HS-5 (cell line): Measurements from ENCODE around the gene BICD2.

Source experiments
- DNase-seq: peaks from one replicate; pipeline ENCODE4 v3.0.0-alpha.2; 2012; ENCODE audit warnings: low read depth

The BICD2 gene

GRCh38 chr9:92727716-92728700, 36.6 kb downstream of the BICD2 start:
- DNase-seq: no peak

- no peak for DNase-seq
Observed at GRCh38 chr9:92726971-92727715, 37.5 kb downstream of the BICD2 start.

- no peak for DNase-seq
Observed at GRCh38 chr9:92726348-92726747, 38.3 kb downstream of the BICD2 start.

GRCh38 chr9:92725766-92726165, 38.9 kb downstream of the BICD2 start:
- DNase-seq: no peak

- DNase-seq: no peak
Observed at GRCh38 chr9:92725266-92725545, 39.4 kb downstream of the BICD2 start.

GRCh38 chr9:92724528-92725265, 39.9 kb downstream of the BICD2 start:
- DNase-seq: no peak

GRCh38 chr9:92723801-92724323, 40.8 kb downstream of the BICD2 start:
- DNase-seq: no peak

GRCh38 chr9:92723299-92723625, 41.4 kb downstream of the BICD2 start:
- DNase-seq: no peak

- DNase-seq: no peak
Observed at GRCh38 chr9:92722386-92723298, 42.0 kb downstream of the BICD2 start.

- DNase-seq: no peak
Observed at GRCh38 chr9:92721548-92721947, 43.1 kb downstream of the BICD2 start.

- no peak for DNase-seq
Observed at GRCh38 chr9:92720807-92721535, 43.7 kb downstream of the BICD2 start.

- DNase-seq: no peak
Observed at GRCh38 chr9:92720209-92720765, 44.3 kb downstream of the BICD2 start.

- no peak for DNase-seq
Observed at GRCh38 chr9:92719028-92719647, 45.5 kb downstream of the BICD2 start.

- no peak for DNase-seq
Observed at GRCh38 chr9:92718086-92719001, 46.3 kb downstream of the BICD2 start.

- no peak for DNase-seq
Observed at GRCh38 chr9:92717201-92718085, 47.2 kb downstream of the BICD2 start.

GRCh38 chr9:92716557-92716956, 48.1 kb downstream of the BICD2 start:
- DNase-seq: no peak

- no peak for DNase-seq
Observed at GRCh38 chr9:92715488-92716231, 49.0 kb downstream of the BICD2 start.
